ENCODE data around the gene LGALS9. TPM values are rescaled to one million over a fixed set of nuclear protein-coding genes. Genes with fewer than 3 reads are reported as not detected.
"Not testable (repeated sequence)": the region's sequence is repeated elsewhere in the genome, so short reads cannot be mapped to it uniquely, and the experiment has no call there.

LGALS9 gene
- total RNA-seq, 1 experiment from 2014 or later, result 0.11 TPM

DNA sequence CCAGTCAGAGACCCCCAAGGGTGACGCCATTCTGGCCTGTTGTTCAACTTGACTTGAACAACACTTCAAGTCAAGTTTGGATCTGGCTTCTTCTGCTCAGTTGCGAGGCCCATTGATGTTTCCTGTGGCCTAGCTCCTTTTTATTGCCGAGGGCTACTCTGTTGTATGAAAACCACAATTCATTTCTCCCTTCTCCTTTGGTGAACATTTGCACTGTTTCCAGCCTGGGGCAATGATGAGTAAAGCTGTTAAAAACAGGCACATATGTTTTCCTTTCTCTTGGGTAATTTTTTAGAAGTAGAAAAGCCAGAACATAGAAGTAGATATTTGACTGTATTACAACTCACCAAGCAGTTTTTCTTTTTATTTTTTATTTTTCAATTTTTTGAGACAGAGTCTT lies 1.7 kb upstream of the LGALS9 start:
- not testable (repeated sequence) for DNase-seq (ENCODE audit: low read depth)

GRCh38 chr17:27631411-27631760 lies 398 bp downstream of the LGALS9 start:
- DNase-seq (ENCODE audit: low read depth), result no peak

- no peak for DNase-seq (ENCODE audit: low read depth)
These were observed 1.1 kb downstream of the LGALS9 start for GRCh38 chr17:27631897-27632725.

DNA sequence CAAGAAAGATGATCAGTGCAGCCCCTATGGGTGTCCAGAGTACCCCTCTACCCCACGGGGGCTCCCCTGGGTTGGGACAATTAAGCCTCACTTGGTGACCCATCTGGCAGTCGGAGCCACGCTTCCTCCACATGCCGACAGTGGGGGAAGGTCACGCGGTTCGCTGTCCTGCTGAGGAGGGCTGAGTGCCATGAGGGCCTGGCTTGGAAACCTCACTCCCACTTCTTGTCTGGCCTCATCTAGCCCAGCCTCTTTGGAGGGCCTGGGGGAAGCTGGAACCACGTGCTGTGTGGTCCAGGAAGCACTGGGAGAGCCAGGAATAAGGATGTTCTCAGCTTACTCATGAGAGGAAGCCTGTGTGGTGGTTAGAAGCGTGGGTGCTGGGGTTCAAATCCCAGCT lies 1.8 kb downstream of the LGALS9 start:
- DNase-seq (ENCODE audit: low read depth), result peak; percentile 10

GRCh38 chr17:27633312-27634025 lies 2.5 kb downstream of the LGALS9 start:
- no peak for DNase-seq (ENCODE audit: low read depth)

DNA sequence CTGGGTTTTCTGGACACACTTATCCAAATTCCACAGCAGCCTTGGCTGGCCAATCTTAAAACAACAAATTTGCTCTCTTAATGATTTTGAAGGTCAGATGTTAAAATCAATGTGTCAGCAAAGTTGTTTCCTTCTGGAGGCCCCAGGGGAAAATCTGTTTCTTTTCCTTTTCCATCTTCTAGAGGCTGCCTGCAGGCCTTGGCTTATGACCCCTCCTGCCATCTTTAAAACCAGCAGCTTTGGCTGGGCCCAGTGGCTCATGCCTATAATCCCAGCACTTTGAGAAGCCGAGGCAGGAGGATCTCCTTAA lies 3.0 kb downstream of the LGALS9 start:
- DNase-seq (ENCODE audit: low read depth), result no peak

DNA sequence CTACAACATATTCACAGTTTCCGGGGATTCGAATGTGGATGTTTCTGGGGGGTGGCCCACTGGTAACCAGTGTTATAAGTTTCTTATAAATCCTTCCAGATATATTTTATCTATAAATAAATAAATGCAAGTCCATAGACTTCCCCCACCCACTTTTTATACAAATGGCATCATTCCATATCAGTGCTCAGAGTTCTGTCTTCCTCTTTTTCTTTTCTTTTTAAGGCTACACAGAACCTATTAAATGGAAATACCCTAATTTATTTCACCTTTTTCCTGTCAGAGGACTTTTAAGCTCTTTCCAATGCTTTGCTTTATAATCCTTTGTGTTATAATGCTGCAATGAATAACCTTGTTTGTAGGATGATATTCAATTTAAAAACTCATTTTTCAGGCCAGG lies 3.8 kb downstream of the LGALS9 start:
- DNase-seq (ENCODE audit: low read depth), result no peak

DNA sequence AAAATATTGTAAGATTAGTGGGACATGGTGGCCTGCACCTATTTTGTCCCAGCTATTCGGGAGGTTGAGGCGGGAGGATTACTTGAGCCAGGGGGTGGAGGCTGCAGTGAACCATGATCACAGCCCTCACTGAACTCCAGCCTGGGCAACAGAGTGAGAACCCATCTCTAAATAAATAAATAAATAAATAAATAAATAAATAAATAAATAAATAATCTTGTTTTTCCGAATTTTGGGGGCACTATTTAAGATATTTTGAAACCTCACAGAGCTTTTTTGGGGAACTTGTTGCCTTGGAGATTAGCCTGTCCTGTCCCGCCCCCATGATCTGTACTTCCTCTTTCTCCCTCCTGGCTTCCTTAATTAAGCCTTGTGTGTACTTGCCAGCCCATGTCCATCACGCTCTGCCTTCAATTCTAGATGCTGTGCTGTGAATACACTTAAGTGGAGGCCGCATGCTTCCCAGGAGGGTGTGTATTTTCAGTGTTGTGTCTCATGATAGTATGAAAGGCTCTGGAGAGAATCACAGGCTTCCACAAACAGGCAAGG lies 4.4 kb downstream of the LGALS9 start:
- DNase-seq (ENCODE audit: low read depth), result no peak

GRCh38 chr17:27636005-27636520 lies 5.1 kb downstream of the LGALS9 start:
- not testable (repeated sequence) for DNase-seq (ENCODE audit: low read depth)

- DNase-seq (ENCODE audit: low read depth), result not testable (repeated sequence)
These were observed 6.8 kb downstream of the LGALS9 start for GRCh38 chr17:27637818-27638217.

- not testable (repeated sequence) for DNase-seq (ENCODE audit: low read depth)
These were observed 7.5 kb downstream of the LGALS9 start for GRCh38 chr17:27638415-27638914.

GRCh38 chr17:27640790-27641189 lies 9.8 kb downstream of the LGALS9 start:
- DNase-seq (ENCODE audit: low read depth), result no peak

- DNase-seq (ENCODE audit: low read depth), result no peak
These were observed 13.6 kb downstream of the LGALS9 start for GRCh38 chr17:27644586-27644985.

- DNase-seq (ENCODE audit: low read depth), result not testable (repeated sequence)
These were observed 14.6 kb downstream of the LGALS9 start for GRCh38 chr17:27645621-27646020.

GRCh38 chr17:27646232-27646631 lies 15.2 kb downstream of the LGALS9 start:
- no peak for DNase-seq (ENCODE audit: low read depth)

GRCh38 chr17:27647765-27648164 lies 16.8 kb downstream of the LGALS9 start:
- DNase-seq (ENCODE audit: low read depth), result no peak

DNA sequence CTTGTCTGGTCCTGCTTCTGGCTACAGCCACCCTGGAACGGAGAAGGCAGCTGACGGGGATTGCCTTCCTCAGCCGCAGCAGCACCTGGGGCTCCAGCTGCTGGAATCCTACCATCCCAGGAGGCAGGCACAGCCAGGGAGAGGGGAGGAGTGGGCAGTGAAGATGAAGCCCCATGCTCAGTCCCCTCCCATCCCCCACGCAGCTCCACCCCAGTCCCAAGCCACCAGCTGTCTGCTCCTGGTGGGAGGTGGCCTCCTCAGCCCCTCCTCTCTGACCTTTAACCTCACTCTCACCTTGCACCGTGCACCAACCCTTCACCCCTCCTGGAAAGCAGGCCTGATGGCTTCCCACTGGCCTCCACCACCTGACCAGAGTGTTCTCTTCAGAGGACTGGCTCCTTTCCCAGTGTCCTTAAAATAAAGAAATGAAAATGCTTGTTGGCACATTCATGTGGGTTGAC lies 18.2 kb downstream of the LGALS9 start:
- not testable (repeated sequence) for DNase-seq (ENCODE audit: low read depth)

GRCh38 chr17:27649929-27650328 lies 18.9 kb downstream of the LGALS9 start:
- no peak for DNase-seq (ENCODE audit: low read depth)

DNA sequence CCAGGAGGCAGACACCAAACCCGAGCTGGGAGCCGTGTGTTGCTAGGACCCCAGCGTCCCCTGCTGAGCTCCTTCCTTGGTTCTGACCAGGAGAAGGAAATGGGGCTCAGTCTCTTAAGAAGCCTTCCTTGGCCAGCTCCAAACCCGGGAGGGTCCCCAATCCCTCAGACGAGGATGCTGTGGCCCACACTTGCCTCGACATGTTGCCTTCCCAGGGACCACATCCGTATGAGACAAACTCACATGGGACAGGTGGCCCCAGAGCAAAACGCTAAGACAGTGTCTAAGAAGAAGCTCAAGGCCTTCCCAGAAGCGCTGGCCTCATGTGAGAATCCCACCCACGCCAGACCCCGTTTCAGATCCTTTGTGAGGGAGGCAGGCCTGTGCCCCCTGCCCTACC lies 19.8 kb downstream of the LGALS9 start:
- no peak for DNase-seq (ENCODE audit: low read depth)

GRCh38 chr17:27651411-27652345 lies 20.7 kb downstream of the LGALS9 start:
- DNase-seq (ENCODE audit: low read depth), result peak; percentile 30

DNA sequence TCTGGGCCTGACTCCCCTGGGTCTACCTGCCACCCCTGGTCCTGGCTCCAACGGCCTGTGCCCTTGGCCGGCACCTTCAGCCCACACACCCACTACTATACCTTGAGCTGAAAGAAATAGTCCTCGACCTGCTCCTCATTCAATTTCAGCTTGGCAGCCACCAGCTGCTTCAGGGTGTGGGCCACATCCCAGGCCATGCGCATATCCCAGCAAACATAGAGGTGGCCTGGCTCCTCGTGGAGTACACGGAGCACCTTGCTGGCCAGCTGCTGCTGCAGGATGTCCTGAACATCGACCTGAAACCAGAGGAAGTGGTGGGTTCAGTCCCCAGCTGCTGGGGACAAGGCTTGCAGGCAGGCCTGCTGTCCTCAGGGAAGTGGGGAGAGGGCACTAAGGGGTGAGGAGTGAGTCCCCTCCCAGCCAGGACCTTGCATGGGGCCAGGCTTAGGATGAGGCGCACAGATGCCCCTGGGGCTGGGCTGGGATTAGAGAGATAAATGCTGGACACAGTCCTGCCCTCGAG lies 22.5 kb downstream of the LGALS9 start:
- not testable (repeated sequence) for DNase-seq (ENCODE audit: low read depth)
